Breast epithelium (tissue), 3 donors: ENCODE results near the gene SORT1.

ENCODE experiments used
- CTCF ChIP-seq, 3 donors: fragments of 450-650 bp; IDR thresholded peaks; one replicate each; pipeline ENCODE4 v1.5.1; 2016 to 2017; ENCODE audit warnings: antibody characterized with exemption in 3 of 3, mild to moderate bottlenecking in 3 of 3, moderate library complexity in 3 of 3
- POLR2A ChIP-seq: fragments of 450-650 bp; IDR thresholded peaks from one replicate; pipeline ENCODE4 v1.6.1; 2016; ENCODE audit warnings: antibody characterized with exemption, mild to moderate bottlenecking, moderate library complexity
- POLR2AphosphoS5 ChIP-seq, 3 donors: sonication (generic); formaldehyde crosslinking; IDR thresholded peaks; one replicate each; pipeline ENCODE4 v1.6.1; 2017; ENCODE audit warnings: antibody characterized with exemption in 3 of 3

DNA sequence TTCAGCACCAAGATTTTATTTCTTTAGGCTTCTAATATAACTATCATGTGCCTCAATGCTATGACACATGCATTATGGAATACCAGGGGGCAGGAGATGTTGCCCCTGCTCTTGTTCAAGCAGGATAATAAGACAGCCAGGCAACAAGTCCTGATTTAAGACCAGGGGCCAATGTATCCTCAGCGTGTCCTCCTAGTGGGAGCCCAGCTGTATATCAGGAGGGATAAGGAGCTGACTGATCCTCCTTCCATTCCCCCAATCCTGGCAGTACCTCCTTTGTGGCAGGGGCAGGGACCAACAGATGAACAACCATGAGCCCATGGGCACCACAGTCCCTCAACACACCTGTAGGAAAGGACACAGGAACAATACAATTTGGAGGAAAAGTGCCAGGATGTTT lies 29.3 kb downstream of the SORT1 start:
- TF ChIP-seq POLR2A (no peak), CTCF (IDR thresholded peaks at IDR 0.05) (no peak), POLR2AphosphoS5 (IDR thresholded peaks at IDR 0.05) (no peak)
